HepG2 (cell line): ENCODE data around the gene FAM50A. TPM values are rescaled to one million over a fixed set of nuclear protein-coding genes. Genes with fewer than 3 reads are reported as not detected.

Source experiments
- ATAC-seq: fragments of 200-7000 bp; cut with Tn5 transposase; 3 replicates; pipeline ENCODE4 v1.9.1; 2020; ENCODE audit warnings: mild to moderate bottlenecking, moderate library complexity
- BruUV-seq: library from RNA; stranded (reverse); fragments of 400-500 nt; replicated peaks from 2 replicates; lab custom pipeline; 2021; lab: Mats Ljungman, UMichigan
- CTCF ChIA-PET: fragments of 300-600 bp; formaldehyde crosslinking; extraction: SDS; loops from one replicate; lab custom pipeline; 2021; ENCODE audit warnings: low total read pairs, inconsistent platforms, low intra/inter-chr PET ratio; lab: Yijun Ruan, JAX
- POLR2A ChIA-PET: fragments of 350-600 bp; sonication (Branson Sonifier 250); formaldehyde crosslinking; loops from one replicate; lab custom pipeline; 2020; ENCODE audit warnings: antibody characterized with exemption, inconsistent platforms; lab: Yijun Ruan, JAX
- DNase-seq: peaks from one replicate; pipeline ENCODE4 v3.0.0-alpha.2; 2015; ENCODE audit warnings: low spot score
- FAIRE-seq: peaks from 3 replicates; lab custom pipeline; 2011; peaks lifted over from hg19 to GRCh38; lab: Jason Lieb, UNC
- H2AFZ ChIP-seq: one replicate; pipeline ENCODE4 v1.6.1; 2011; ENCODE audit warnings: low read length, inconsistent platforms
- H3K27ac ChIP-seq: fragments of 300-600 bp; 3 replicates; pipeline ENCODE4 v1.8.0; 2011; ENCODE audit warnings: mixed run types, mild to moderate bottlenecking, mixed read lengths, low read length, inconsistent platforms; ENCODE audit not compliant: insufficient read depth; ENCODE audit errors: extremely low read length
- H3K27me3 ChIP-seq, 2 experiments: fragments of 200-600 bp in 1 of 2; 2 replicates in 1 of 2; 3 replicates in 1 of 2; pipeline versions ENCODE4 v1.6.0 to v1.8.0; 2011; ENCODE audit warnings: low read length in 2 of 2, mild to moderate bottlenecking in 2 of 2, moderate library complexity in 2 of 2, inconsistent platforms in 1 of 2; ENCODE audit not compliant: insufficient read depth in 2 of 2, control insufficient read depth in 1 of 2
- H3K36me3 ChIP-seq, 2 experiments: fragments of 200-600 bp in 1 of 2; replicated peaks in 1 of 2; 2 replicates in 1 of 2; 3 replicates in 1 of 2; pipeline versions ENCODE4 v1.5.1 to v1.8.0; 2011; ENCODE audit warnings: low read length in 2 of 2, inconsistent platforms in 1 of 2; ENCODE audit not compliant: insufficient read depth in 2 of 2, control insufficient read depth in 1 of 2
- H3K4me1 ChIP-seq: 2 replicates; pipeline ENCODE4 v1.5.1; 2012; ENCODE audit warnings: low read length, inconsistent platforms; ENCODE audit not compliant: insufficient read depth
- H3K4me2 ChIP-seq: 2 replicates; pipeline ENCODE4 v1.6.0; 2011; ENCODE audit warnings: low read depth, low read length, inconsistent platforms
- H3K4me3 ChIP-seq, 3 experiments: fragments of 200-600 bp in 1 of 3; sonication (generic), shearing (Covaris generic) in 1 of 3; replicated peaks in 1 of 3; 2 replicates each; pipeline ENCODE4 v1.5.1; 2011 to 2016; ENCODE audit warnings: low read length in 3 of 3, inconsistent platforms in 2 of 3, low read depth in 2 of 3, mild to moderate bottlenecking in 2 of 3, control low read depth in 1 of 3, mixed read lengths in 1 of 3; ENCODE audit not compliant: insufficient read depth in 1 of 3
- H3K79me2 ChIP-seq: one replicate; pipeline ENCODE4 v1.6.1; 2011; ENCODE audit warnings: low read length, inconsistent platforms; ENCODE audit not compliant: insufficient read depth
- H3K9ac ChIP-seq: 2 replicates; pipeline ENCODE4 v1.6.0; 2011; ENCODE audit warnings: mild to moderate bottlenecking, low read depth, low read length, inconsistent platforms; ENCODE audit not compliant: insufficient read depth
- H3K9me3 ChIP-seq: 2 replicates; pipeline ENCODE4 v1.5.1; 2012; ENCODE audit warnings: mild to moderate bottlenecking, low read length
- H4K20me1 ChIP-seq: 2 replicates; pipeline ENCODE4 v1.6.0; 2011; ENCODE audit warnings: inconsistent platforms, mild to moderate bottlenecking, low read length, moderate library complexity; ENCODE audit not compliant: insufficient read depth
- NR2F2 ChIP-seq: IDR thresholded peaks from 2 replicates; pipeline ENCODE4 v1.6.1; 2012; ENCODE audit warnings: low read depth, inconsistent platforms, borderline replicate concordance
- RAD51 ChIP-seq: fragments of 450-650 bp; IDR thresholded peaks from 2 replicates; pipeline ENCODE4 v1.6.1; 2016; ENCODE audit warnings: borderline replicate concordance
- RBM22 ChIP-seq: fragments of 200-400 bp; formaldehyde crosslinking; optimal IDR thresholded peaks from 2 replicates; pipeline ENCODE3; 2017; ENCODE audit warnings: mild to moderate bottlenecking, low read length, moderate library complexity
- SMC3 ChIP-seq: IDR thresholded peaks from 2 replicates; pipeline ENCODE4 v1.6.1; 2011; ENCODE audit warnings: low read length, improper control_type of control experiment
- ZBTB8A ChIP-seq: sonication (generic); formaldehyde crosslinking; IDR thresholded peaks from 2 replicates; pipeline ENCODE4 v1.4.0; 2020; ENCODE audit warnings: mild to moderate bottlenecking, low read depth, missing genetic modification reagents, borderline replicate concordance
- ZNF24 ChIP-seq: fragments of 450-650 bp; IDR thresholded peaks from 2 replicates; pipeline ENCODE4 v1.6.1; 2017; ENCODE audit warnings: antibody characterized with exemption, mild to moderate bottlenecking
- WGBS: methylation state at CpG from one replicate; pipeline ENCODE4 v1.1.6; 2017; ENCODE audit warnings: low lambda C conversion rate; 5-methylcytosine and 5-hydroxymethylcytosine counted together
- in situ Hi-C: cut with HindIII; loops from 2 replicates; pipeline ENCODE4 v1.10.0; 2017; ENCODE audit warnings: low pct_unique_long_range_greater_than_20kb; ENCODE audit not compliant: extremely low pct_ligation_motif_present
- intact Hi-C: fragments of 100-400 bp; cut with micrococcal nuclease; formaldehyde crosslinking; loops from one replicate; pipeline ENCODE4 v1.10.0; 2022; ENCODE audit not compliant: unreplicated experiment
- polyA plus RNA-seq, 8 experiments: library from polyadenylated mRNA; depleted of rRNA in 3 of 8; stranded (reverse) in 7 of 8; unstranded in 1 of 8; fragments of >200 nt; fragmentation: Illumina TruSeq in 4 of 8; extraction: Trizol in 4 of 8; gene quantifications; 2 replicates each; pipeline versions ENCODE4 v1.2.1 to v1.2.3, GENCODE V29; 2011 to 2016; ENCODE audit warnings: low read depth in 4 of 8, missing spikeins in 1 of 8, mixed read lengths in 1 of 8; ENCODE audit not compliant: insufficient read depth in 1 of 8
- total RNA-seq, 5 experiments: library from RNA; depleted of rRNA; stranded (reverse); fragments of >200 nt; fragmentation: Illumina TruSeq; extraction: Trizol; gene quantifications; 2 replicates each; pipeline ENCODE4 v1.2.3, GENCODE V29; 2016; ENCODE audit warnings: low read depth in 1 of 5
- TF ChIP-seq, protein P1 (sequence below): IDR thresholded peaks from 2 replicates; pipeline ENCODE4 v1.6.1; 2016; ENCODE audit warnings: low read depth, missing genetic modification reagents, missing compliant biosample characterization

Gene FAM50A
- total and polyA plus RNA-seq, 2 of the 13 experiments (the other 11 are each of a cell fraction or from before 2014, with no cell fraction given), result 30.7 to 40.7 TPM

- POLR2A ChIA-PET, result interaction anchor here (2.3 kb wide), 1 partner anchor 7 kb away, joined by 11 read pairs; the partner anchor contains the start of gene SLC10A3
- no peaks in the 10 kb centered on the region for H4K20me1 ChIP-seq
- no peak overlapping the region for H3K27ac ChIP-seq
- DNase-seq (no peak), ATAC-seq (no peak)
- no peak overlapping the region for H3K4me3 ChIP-seq
- WGBS, result 92% methylated on average over 7 of the region's 7 CpGs
- no peak overlapping the region for H2AFZ ChIP-seq
- no peaks in the 10 kb centered on the region for H3K9me3 ChIP-seq
- intact Hi-C loops, result no loop called here
- no peak overlapping the region for H3K4me2 ChIP-seq
- no peaks in the 10 kb centered on the region; a peak in 1 of 5 replicates for H3K36me3 ChIP-seq
- H3K4me1 ChIP-seq, result peaks cover 18% of the 10 kb centered on the region
- TF ChIP-seq RAD51 (no peak), ZBTB8A (CRISPR knock-in tag) (no peak), ZNF24 (no peak), RBM22 (no peak), SMC3 (no peak), NR2F2 (no peak)
- TF ChIP-seq, protein P1, sequence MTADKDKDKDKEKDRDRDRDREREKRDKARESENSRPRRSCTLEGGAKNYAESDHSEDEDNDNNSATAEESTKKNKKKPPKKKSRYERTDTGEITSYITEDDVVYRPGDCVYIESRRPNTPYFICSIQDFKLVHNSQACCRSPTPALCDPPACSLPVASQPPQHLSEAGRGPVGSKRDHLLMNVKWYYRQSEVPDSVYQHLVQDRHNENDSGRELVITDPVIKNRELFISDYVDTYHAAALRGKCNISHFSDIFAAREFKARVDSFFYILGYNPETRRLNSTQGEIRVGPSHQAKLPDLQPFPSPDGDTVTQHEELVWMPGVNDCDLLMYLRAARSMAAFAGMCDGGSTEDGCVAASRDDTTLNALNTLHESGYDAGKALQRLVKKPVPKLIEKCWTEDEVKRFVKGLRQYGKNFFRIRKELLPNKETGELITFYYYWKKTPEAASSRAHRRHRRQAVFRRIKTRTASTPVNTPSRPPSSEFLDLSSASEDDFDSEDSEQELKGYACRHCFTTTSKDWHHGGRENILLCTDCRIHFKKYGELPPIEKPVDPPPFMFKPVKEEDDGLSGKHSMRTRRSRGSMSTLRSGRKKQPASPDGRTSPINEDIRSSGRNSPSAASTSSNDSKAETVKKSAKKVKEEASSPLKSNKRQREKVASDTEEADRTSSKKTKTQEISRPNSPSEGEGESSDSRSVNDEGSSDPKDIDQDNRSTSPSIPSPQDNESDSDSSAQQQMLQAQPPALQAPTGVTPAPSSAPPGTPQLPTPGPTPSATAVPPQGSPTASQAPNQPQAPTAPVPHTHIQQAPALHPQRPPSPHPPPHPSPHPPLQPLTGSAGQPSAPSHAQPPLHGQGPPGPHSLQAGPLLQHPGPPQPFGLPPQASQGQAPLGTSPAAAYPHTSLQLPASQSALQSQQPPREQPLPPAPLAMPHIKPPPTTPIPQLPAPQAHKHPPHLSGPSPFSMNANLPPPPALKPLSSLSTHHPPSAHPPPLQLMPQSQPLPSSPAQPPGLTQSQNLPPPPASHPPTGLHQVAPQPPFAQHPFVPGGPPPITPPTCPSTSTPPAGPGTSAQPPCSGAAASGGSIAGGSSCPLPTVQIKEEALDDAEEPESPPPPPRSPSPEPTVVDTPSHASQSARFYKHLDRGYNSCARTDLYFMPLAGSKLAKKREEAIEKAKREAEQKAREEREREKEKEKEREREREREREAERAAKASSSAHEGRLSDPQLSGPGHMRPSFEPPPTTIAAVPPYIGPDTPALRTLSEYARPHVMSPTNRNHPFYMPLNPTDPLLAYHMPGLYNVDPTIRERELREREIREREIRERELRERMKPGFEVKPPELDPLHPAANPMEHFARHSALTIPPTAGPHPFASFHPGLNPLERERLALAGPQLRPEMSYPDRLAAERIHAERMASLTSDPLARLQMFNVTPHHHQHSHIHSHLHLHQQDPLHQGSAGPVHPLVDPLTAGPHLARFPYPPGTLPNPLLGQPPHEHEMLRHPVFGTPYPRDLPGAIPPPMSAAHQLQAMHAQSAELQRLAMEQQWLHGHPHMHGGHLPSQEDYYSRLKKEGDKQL (CRISPR knock-in tag), result no peak
- TF ChIP-seq, all 625 proteins: peak for 0
- no TSS peak for BruUV-seq
- CTCF ChIA-PET, result no interaction called here
- in situ Hi-C loops, result loop anchor here (5.0 kb wide), 1 partner anchor 34 kb away; the partner anchor contains the start of gene FAM3A
- no peak for FAIRE-seq
- Histone ChIP-seq H3K79me2 (no peaks in the 10 kb centered on the region), H3K9ac (no peak overlapping the region), H3K27me3 (no peaks in the 10 kb centered on the region)
These were observed 39.4 kb downstream of the FAM50A start for GRCh38 chrX:154483325-154483724.
